HEK293T (cell line): ENCODE data around the gene NCF2.

Experiments
- CTCF ChIA-PET: fragments of 350-600 bp; formaldehyde crosslinking; extraction: SDS; loops from one replicate; lab custom pipeline; 2021; ENCODE audit warnings: antibody characterized with exemption, inconsistent platforms; lab: Yijun Ruan, JAX
- POLR2A ChIA-PET: fragments of 350-600 bp; formaldehyde crosslinking; extraction: SDS; loops from one replicate; lab custom pipeline; 2020; ENCODE audit warnings: antibody characterized with exemption, inconsistent platforms; lab: Yijun Ruan, JAX
- DNase-seq: peaks from one replicate; pipeline ENCODE4 v3.0.0; 2012; ENCODE audit warnings: mixed read lengths; ENCODE audit errors: extremely low spot score
- ARNT ChIP-seq: fragments of 450-650 bp; IDR thresholded peaks from 2 replicates; pipeline ENCODE4 v1.6.1; 2017; ENCODE audit warnings: mild to moderate bottlenecking
- BHLHE40 ChIP-seq: fragments of 450-650 bp; IDR thresholded peaks from 2 replicates; pipeline ENCODE4 v1.6.1; 2016; ENCODE audit warnings: mild to moderate bottlenecking, moderate library complexity, borderline replicate concordance
- CTBP1 ChIP-seq: fragments of 450-650 bp; IDR thresholded peaks from 2 replicates; pipeline ENCODE4 v1.6.1; 2016; ENCODE audit warnings: borderline replicate concordance
- ELF4 ChIP-seq: fragments of 450-650 bp; IDR thresholded peaks from 2 replicates; pipeline ENCODE4 v1.6.1; 2017; ENCODE audit warnings: antibody characterized with exemption
- FOXA1 ChIP-seq: fragments of 450-650 bp; IDR thresholded peaks from 2 replicates; pipeline ENCODE4 v1.6.1; 2016; ENCODE audit warnings: mild to moderate bottlenecking
- FOXK2 ChIP-seq: fragments of 450-650 bp; IDR thresholded peaks from 2 replicates; pipeline ENCODE4 v1.6.1; 2016; ENCODE audit warnings: mild to moderate bottlenecking
- FOXM1 ChIP-seq: fragments of 450-650 bp; IDR thresholded peaks from 2 replicates; pipeline ENCODE4 v1.6.1; 2017; ENCODE audit warnings: mild to moderate bottlenecking, borderline replicate concordance
- HDGF ChIP-seq: fragments of 450-650 bp; IDR thresholded peaks from 2 replicates; pipeline ENCODE4 v1.6.1; 2017; ENCODE audit warnings: antibody characterized with exemption, borderline replicate concordance
- L3MBTL2 ChIP-seq: fragments of 450-650 bp; conservative IDR thresholded peaks from 2 replicates; pipeline ENCODE4 v1.6.1; 2016; ENCODE audit warnings: mild to moderate bottlenecking
- LEF1 ChIP-seq: fragments of 450-650 bp; IDR thresholded peaks from 2 replicates; pipeline ENCODE4 v1.6.1; 2017; ENCODE audit warnings: mild to moderate bottlenecking, borderline replicate concordance
- NFRKB ChIP-seq: fragments of 450-650 bp; IDR thresholded peaks from 2 replicates; pipeline ENCODE4 v1.6.1; 2016; ENCODE audit warnings: mild to moderate bottlenecking, moderate library complexity
- PKNOX1 ChIP-seq: fragments of 450-650 bp; IDR thresholded peaks from 2 replicates; pipeline ENCODE4 v1.6.1; 2016
- SP1 ChIP-seq: fragments of 450-650 bp; IDR thresholded peaks from 2 replicates; pipeline ENCODE4 v1.6.1; 2017
- SUZ12 ChIP-seq: fragments of 450-650 bp; IDR thresholded peaks from 2 replicates; pipeline ENCODE4 v1.6.1; 2016; ENCODE audit warnings: mild to moderate bottlenecking
- TARDBP ChIP-seq: fragments of 450-650 bp; IDR thresholded peaks from 2 replicates; pipeline ENCODE4 v1.6.1; 2016
- ZNF384 ChIP-seq: fragments of 450-650 bp; IDR thresholded peaks from 2 replicates; pipeline ENCODE4 v1.6.1; 2016

NCF2 gene

GRCh38 chr1:183537405-183537804 is 52.9 kb downstream of the NCF2 start:
- ChIA-PET CTCF (no interaction called here), POLR2A (no interaction called here)
- DNase-seq, result no peak
- TF ChIP-seq TARDBP, result no peak
- TF ChIP-seq SP1, result no peak
- no peak for TF ChIP-seq NFRKB

- TF ChIP-seq FOXM1, result no peak
- no peak for DNase-seq
- POLR2A ChIA-PET, result no interaction called here
- CTCF ChIA-PET, result no interaction called here
Measured at GRCh38 chr1:183533617-183534174, 56.6 kb downstream of the NCF2 start.

- CTCF ChIA-PET, result interaction anchor here (0.6 kb wide), 1 partner anchor 197 kb away, joined by 4 read pairs; no protein-coding TSS in a partner anchor
- DNase-seq, result no peak
- TF ChIP-seq TARDBP, result no peak
- no peak for TF ChIP-seq LEF1
- TF ChIP-seq NFRKB, result no peak
- no peak for TF ChIP-seq FOXA1
- no peak for TF ChIP-seq SP1
- TF ChIP-seq BHLHE40, result no peak
- no peak for TF ChIP-seq CTBP1
- TF ChIP-seq HDGF, result no peak
- TF ChIP-seq L3MBTL2, result no peak
- TF ChIP-seq ARNT, result no peak
- no peak for TF ChIP-seq FOXK2
- TF ChIP-seq FOXM1, result no peak
- no peak for TF ChIP-seq PKNOX1
- no peak for TF ChIP-seq SUZ12
- TF ChIP-seq ZNF384, result no peak
- TF ChIP-seq ELF4, result no peak
- POLR2A ChIA-PET, result no interaction called here
Measured at GRCh38 chr1:183528577-183528976, 61.7 kb downstream of the NCF2 start.

- DNase-seq, result no peak
- ChIA-PET CTCF (interaction anchor here (1.3 kb wide), 1 partner anchor 13 kb away, joined by 10 read pairs; no protein-coding TSS in a partner anchor), POLR2A (no interaction called here)
- TF ChIP-seq SP1, result no peak
- no peak for TF ChIP-seq NFRKB
- no peak for TF ChIP-seq HDGF
- no peak for TF ChIP-seq FOXM1
- TF ChIP-seq FOXA1, result no peak
- TF ChIP-seq ELF4, result no peak
- no peak for TF ChIP-seq SUZ12
- TF ChIP-seq FOXK2, result no peak
- no peak for TF ChIP-seq BHLHE40
- TF ChIP-seq CTBP1, result no peak
- no peak for TF ChIP-seq TARDBP
- no peak for TF ChIP-seq ARNT
- no peak for TF ChIP-seq PKNOX1
- no peak for TF ChIP-seq ZNF384
- TF ChIP-seq L3MBTL2, result no peak
- no peak for TF ChIP-seq LEF1
Measured at GRCh38 chr1:183522104-183522503, 68.2 kb downstream of the NCF2 start.

- TF ChIP-seq CTBP1, result no peak
- TF ChIP-seq FOXA1, result no peak
- TF ChIP-seq ELF4, result no peak
- no peak for TF ChIP-seq ZNF384
- TF ChIP-seq PKNOX1, result no peak
- no peak for TF ChIP-seq NFRKB
- TF ChIP-seq FOXM1, result no peak
- no peak for TF ChIP-seq ARNT
- no peak for TF ChIP-seq TARDBP
- no peak for TF ChIP-seq SUZ12
- no peak for TF ChIP-seq FOXK2
- TF ChIP-seq SP1, result no peak
- TF ChIP-seq HDGF, result no peak
- no peak for TF ChIP-seq LEF1
- TF ChIP-seq L3MBTL2, result no peak
- no peak for TF ChIP-seq BHLHE40
- DNase-seq, result no peak
- ChIA-PET POLR2A (no interaction called here), CTCF (no interaction called here)
Measured at GRCh38 chr1:183520379-183520778, 69.9 kb downstream of the NCF2 start.

GRCh38 chr1:183517401-183517800 is 72.9 kb downstream of the NCF2 start:
- TF ChIP-seq SP1 (no peak), FOXA1 (no peak), BHLHE40 (no peak), ZNF384 (no peak), FOXK2 (no peak), FOXM1 (no peak), TARDBP (no peak), L3MBTL2 (no peak), CTBP1 (no peak), NFRKB (no peak), HDGF (no peak), LEF1 (no peak), ARNT (no peak), ELF4 (no peak), PKNOX1 (no peak), SUZ12 (no peak)
- CTCF ChIA-PET, result no interaction called here
- DNase-seq, result no peak
- POLR2A ChIA-PET, result no interaction called here
